Kidney epithelial cell (primary cell): ENCODE measurements around the gene DPH1. TPM values are rescaled to one million over a fixed set of nuclear protein-coding genes. Genes with fewer than 3 reads are reported as not detected.

Experiments
- DNase-seq: peaks from one replicate; pipeline ENCODE4 v3.0.0-alpha.2; 2010; ENCODE audit warnings: low read depth
- H3K27me3 ChIP-seq: 2 replicates; pipeline ENCODE4 v1.6.0; 2011; ENCODE audit warnings: low read length; ENCODE audit not compliant: control insufficient read depth, insufficient read depth
- H3K36me3 ChIP-seq: 2 replicates; pipeline ENCODE4 v1.5.1; 2011; ENCODE audit warnings: low read length; ENCODE audit not compliant: control insufficient read depth, insufficient read depth
- H3K4me3 ChIP-seq: 2 replicates; pipeline ENCODE4 v1.5.1; 2011; ENCODE audit warnings: low read depth, mild to moderate bottlenecking, control low read depth, low read length
- total RNA-seq: library from RNA; depleted of rRNA; stranded (reverse); fragments of >200 nt; gene quantifications from 2 replicates; pipeline ENCODE4 v1.2.3, GENCODE V29; 2015
- TF ChIP-seq, protein P1 (sequence below): IDR thresholded peaks from 2 replicates; pipeline ENCODE4 v1.5.1; 2011; ENCODE audit warnings: mild to moderate bottlenecking, moderate library complexity, low read length, control low read depth, inconsistent platforms; ENCODE audit not compliant: insufficient read depth, poor library complexity, severe bottlenecking

The DPH1 gene
- total RNA-seq, 1 donor from 2014 or later: 29.5 TPM

DNA sequence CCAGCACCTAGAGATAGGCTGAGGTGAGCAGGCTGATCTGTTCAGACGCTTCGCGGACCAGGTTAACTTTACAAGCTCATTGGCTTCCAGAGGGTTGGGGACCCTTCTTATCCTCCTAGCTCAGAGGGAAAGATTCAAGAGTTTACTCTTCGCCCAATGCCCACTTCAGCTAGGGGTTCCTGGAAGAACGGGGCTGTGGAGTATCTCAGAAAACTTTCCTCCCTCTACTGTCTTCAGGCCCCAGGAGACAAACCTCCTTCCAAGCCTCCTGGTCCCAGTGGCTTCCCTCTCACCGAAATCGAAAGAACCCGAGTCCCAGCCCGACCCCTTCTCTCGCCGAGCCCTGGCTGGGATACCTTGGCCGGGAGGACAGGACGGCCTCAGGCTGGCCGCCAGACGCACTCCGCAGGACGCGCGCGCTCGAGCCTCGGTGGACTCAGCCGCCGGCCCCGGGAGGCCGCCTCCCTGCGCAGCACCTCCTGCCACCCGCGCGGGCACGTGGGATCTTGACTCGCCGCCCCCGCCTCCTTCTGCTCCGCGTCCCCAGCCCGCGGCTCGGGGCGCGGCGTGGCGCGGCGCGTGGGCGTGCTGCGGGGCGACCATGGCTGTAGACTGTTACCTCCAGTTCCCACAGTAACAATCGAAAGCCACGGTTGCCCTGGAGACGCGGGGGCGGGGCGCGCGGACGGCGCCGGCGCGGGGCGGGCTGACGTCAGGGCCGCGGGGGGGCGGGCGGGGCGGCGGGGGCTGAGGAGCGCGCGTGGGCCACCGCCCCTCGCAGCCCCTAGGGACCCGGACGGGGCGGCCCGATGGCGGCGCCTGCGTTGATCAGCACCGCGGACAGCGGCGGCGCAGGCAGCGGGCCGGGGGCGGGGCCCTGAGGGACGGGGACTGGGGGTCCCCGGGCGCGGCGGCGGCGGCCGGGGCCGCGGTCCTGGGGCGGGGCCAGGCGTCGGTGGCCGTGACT lies 19.7 kb downstream of the DPH1 start:
- H3K4me3 ChIP-seq: peak overlapping the region; percentile 58
- H3K36me3 ChIP-seq: no peaks in the 10 kb centered on the region
- TF ChIP-seq, protein P1, sequence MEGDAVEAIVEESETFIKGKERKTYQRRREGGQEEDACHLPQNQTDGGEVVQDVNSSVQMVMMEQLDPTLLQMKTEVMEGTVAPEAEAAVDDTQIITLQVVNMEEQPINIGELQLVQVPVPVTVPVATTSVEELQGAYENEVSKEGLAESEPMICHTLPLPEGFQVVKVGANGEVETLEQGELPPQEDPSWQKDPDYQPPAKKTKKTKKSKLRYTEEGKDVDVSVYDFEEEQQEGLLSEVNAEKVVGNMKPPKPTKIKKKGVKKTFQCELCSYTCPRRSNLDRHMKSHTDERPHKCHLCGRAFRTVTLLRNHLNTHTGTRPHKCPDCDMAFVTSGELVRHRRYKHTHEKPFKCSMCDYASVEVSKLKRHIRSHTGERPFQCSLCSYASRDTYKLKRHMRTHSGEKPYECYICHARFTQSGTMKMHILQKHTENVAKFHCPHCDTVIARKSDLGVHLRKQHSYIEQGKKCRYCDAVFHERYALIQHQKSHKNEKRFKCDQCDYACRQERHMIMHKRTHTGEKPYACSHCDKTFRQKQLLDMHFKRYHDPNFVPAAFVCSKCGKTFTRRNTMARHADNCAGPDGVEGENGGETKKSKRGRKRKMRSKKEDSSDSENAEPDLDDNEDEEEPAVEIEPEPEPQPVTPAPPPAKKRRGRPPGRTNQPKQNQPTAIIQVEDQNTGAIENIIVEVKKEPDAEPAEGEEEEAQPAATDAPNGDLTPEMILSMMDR: no peak
- no peak for DNase-seq
- H3K27me3 ChIP-seq: peaks cover 19% of the 10 kb centered on the region

DNA sequence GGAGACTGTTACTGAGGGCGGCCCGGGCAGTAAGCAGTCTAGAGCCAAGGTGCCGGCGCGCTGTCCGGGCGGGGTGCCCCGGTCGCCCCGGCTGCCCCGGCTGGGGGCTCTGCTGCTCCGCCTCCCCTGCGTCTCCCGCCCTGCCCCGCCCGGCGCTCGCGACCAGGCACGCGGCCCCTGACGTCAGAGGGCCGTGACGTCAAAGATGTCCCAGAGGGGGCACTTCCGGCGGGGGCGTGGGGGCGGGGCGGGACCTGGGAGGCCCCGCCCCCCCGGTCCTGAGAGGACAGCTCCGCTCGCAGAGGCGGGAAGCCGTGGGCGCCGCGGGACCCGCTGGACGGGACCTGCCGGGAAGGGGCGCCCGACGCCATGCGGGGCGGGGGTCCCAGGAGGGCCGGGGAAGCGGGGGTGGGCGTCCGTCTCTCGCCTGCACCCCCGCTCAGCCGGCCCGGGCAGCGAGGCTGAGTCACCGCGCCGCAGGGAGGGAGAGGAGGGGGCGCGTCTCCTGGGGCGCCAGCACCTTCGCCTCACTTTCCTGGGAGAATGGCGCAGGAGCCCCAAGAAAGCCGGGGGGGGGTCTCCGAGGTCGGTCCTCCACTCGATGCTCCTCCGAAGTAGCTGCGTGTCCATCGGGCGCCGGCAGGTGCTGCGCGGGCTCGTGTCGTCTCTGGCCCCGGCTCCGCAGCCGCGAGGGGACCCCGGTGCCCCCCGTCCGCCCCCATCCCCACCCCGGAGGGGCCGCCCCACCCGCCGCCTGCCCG lies 20.5 kb downstream of the DPH1 start:
- Histone ChIP-seq H3K36me3 (no peaks in the 10 kb centered on the region), H3K27me3 (peaks cover 19% of the 10 kb centered on the region), H3K4me3 (peak overlapping the region; percentile 43)
- no peak for DNase-seq
- TF ChIP-seq, protein P1: no peak

DNA sequence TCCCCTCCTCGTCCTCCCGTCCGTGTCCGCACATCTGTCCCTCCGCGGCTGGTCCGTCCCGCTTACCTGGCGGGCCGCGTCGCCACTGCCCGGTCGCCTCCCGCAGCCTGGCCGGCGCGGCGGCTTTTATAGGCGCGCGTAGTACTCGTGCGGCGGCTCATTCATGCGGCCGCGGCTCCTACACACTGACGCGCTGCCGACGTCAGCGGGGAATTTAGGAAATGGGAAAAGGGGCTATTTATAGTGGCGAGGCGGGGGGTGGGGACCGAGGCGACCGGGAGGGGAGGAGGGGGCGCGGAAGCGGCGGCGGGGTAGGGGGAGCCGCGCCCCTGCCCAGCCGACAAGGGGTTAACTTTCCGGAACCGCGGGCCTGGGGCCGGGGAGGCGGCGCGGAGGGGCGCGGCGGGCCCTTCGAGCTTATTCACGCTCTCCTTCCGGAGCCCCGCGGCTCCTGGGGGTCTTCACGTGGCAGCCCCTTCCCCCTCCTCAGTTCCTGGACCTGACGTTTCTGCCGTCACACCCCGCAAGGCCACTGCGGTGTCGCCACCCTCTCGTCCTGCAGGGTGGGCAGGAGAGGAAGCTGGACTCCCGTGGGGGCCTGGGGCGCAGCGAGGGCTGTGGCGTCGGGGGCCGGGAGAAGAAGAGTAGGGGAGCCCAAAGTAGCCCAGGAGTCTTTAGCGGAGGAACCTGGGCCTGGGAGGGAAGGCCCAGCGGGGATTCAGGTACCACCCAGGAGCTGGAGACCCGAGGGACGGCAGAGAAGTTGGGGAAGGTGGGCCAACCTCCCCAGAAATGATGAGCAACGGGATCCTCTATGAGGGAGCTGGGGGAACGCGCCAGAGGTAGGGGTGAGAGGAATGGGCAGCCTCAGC lies 21.3 kb downstream of the DPH1 start:
- DNase-seq: no peak
- TF ChIP-seq, protein P1: no peak
- H3K36me3 ChIP-seq: no peaks in the 10 kb centered on the region
- H3K4me3 ChIP-seq: peak overlapping the region; percentile 43
- peaks cover 22% of the 10 kb centered on the region for H3K27me3 ChIP-seq

DNA sequence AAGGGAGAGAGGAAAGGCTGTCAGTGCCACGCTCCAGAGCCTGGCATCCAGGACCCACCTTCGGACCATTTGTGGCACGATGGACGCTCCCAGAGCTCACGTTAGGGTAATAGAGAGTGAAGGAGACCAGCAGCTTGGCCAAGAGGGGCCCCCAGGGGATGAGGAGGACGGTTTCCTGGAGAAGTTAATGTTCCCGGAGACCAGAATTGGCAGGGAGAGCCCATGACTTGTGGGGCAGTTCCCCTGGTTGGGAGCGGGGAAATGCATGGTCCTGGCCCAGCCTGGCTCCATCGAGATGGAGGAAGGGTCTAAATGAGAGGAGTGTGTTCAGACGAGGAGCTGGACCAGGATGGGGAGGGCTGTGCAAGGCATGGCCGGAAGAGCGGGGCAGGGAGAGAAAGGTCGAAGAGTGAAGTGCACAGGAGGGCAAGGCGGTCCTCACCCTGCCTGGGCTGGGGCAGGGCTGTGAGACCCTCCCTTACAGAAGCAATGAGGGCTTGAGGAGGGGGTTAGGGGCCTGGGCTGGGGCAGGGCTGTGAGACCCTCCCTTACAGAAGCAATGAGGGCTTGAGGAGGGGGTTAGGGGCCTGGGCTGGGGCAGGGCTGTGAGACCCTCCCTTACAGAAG lies 22.1 kb downstream of the DPH1 start:
- DNase-seq: no peak
- Histone ChIP-seq H3K36me3 (no peaks in the 10 kb centered on the region), H3K27me3 (peaks cover 26% of the 10 kb centered on the region), H3K4me3 (no peak overlapping the region)
- TF ChIP-seq, protein P1: no peak
